OCI-LY3 (cell line): ENCODE data around the gene FBXW10B.
"Not testable (repeated sequence)": the region's sequence is repeated elsewhere in the genome, so short reads cannot be mapped to it uniquely, and the experiment has no call there.

Experiments used
- EZH2phosphoT487 ChIP-seq: fragments of 200-600 bp; shearing (Covaris generic); IDR thresholded peaks from 2 replicates; pipeline ENCODE4 v1.6.1; 2018; ENCODE audit warnings: antibody characterized with exemption, mixed run types, low read depth
- TF ChIP-seq, protein P1 (sequence below): fragments of 200-600, 300-600 bp; sonication (generic); IDR thresholded peaks from 2 replicates; pipeline ENCODE4 v1.5.1; 2014; ENCODE audit warnings: antibody characterized with exemption, low read length, low read depth

DNA sequence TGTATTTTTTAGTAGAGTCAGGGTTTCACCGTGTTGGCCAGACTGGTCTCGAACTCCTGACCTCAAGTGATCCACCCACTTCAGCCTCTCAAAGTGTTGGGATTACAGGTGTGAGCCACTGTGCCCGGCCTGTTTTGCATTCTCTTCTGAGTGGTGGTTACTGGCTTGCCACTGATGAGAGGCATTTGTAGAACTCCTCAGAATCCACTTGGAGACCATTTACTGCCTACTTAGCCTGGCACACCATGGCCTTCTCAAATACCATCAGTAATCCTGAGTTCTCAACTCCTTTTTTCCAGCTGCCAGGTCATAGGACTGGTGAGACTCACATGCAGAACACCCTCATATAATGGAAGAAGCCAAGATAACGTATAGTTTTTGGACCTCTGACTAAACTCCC is 22.5 kb upstream of the FBXW10B start:
- TF ChIP-seq, protein P1, sequence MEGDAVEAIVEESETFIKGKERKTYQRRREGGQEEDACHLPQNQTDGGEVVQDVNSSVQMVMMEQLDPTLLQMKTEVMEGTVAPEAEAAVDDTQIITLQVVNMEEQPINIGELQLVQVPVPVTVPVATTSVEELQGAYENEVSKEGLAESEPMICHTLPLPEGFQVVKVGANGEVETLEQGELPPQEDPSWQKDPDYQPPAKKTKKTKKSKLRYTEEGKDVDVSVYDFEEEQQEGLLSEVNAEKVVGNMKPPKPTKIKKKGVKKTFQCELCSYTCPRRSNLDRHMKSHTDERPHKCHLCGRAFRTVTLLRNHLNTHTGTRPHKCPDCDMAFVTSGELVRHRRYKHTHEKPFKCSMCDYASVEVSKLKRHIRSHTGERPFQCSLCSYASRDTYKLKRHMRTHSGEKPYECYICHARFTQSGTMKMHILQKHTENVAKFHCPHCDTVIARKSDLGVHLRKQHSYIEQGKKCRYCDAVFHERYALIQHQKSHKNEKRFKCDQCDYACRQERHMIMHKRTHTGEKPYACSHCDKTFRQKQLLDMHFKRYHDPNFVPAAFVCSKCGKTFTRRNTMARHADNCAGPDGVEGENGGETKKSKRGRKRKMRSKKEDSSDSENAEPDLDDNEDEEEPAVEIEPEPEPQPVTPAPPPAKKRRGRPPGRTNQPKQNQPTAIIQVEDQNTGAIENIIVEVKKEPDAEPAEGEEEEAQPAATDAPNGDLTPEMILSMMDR, result not testable (repeated sequence)
- not testable (repeated sequence) for TF ChIP-seq EZH2phosphoT487
